Kidney epithelial cell (primary cell): ENCODE data around the gene SKAP2. TPM values are rescaled to one million over a fixed set of nuclear protein-coding genes. Genes with fewer than 3 reads are reported as not detected.

Source experiments
- DNase-seq: peaks from one replicate; pipeline ENCODE4 v3.0.0-alpha.2; 2010; ENCODE audit warnings: low read depth
- H3K27me3 ChIP-seq: 2 replicates; pipeline ENCODE4 v1.6.0; 2011; ENCODE audit warnings: low read length; ENCODE audit not compliant: control insufficient read depth, insufficient read depth
- H3K36me3 ChIP-seq: 2 replicates; pipeline ENCODE4 v1.5.1; 2011; ENCODE audit warnings: low read length; ENCODE audit not compliant: control insufficient read depth, insufficient read depth
- H3K4me3 ChIP-seq: 2 replicates; pipeline ENCODE4 v1.5.1; 2011; ENCODE audit warnings: low read depth, mild to moderate bottlenecking, control low read depth, low read length
- total RNA-seq: library from RNA; depleted of rRNA; stranded (reverse); fragments of >200 nt; gene quantifications from 2 replicates; pipeline ENCODE4 v1.2.3, GENCODE V29; 2015
- TF ChIP-seq, protein P1 (sequence below): IDR thresholded peaks from 2 replicates; pipeline ENCODE4 v1.5.1; 2011; ENCODE audit warnings: mild to moderate bottlenecking, moderate library complexity, low read length, control low read depth, inconsistent platforms; ENCODE audit not compliant: insufficient read depth, poor library complexity, severe bottlenecking

Gene SKAP2
- total RNA-seq, 1 donor from 2014 or later: 35.6 TPM

- DNase-seq: no peak
- Histone ChIP-seq H3K27me3 (no peaks in the 10 kb centered on the region), H3K4me3 (no peak overlapping the region), H3K36me3 (no peaks in the 10 kb centered on the region)
- TF ChIP-seq, protein P1, sequence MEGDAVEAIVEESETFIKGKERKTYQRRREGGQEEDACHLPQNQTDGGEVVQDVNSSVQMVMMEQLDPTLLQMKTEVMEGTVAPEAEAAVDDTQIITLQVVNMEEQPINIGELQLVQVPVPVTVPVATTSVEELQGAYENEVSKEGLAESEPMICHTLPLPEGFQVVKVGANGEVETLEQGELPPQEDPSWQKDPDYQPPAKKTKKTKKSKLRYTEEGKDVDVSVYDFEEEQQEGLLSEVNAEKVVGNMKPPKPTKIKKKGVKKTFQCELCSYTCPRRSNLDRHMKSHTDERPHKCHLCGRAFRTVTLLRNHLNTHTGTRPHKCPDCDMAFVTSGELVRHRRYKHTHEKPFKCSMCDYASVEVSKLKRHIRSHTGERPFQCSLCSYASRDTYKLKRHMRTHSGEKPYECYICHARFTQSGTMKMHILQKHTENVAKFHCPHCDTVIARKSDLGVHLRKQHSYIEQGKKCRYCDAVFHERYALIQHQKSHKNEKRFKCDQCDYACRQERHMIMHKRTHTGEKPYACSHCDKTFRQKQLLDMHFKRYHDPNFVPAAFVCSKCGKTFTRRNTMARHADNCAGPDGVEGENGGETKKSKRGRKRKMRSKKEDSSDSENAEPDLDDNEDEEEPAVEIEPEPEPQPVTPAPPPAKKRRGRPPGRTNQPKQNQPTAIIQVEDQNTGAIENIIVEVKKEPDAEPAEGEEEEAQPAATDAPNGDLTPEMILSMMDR: no peak
These were observed 146.3 kb downstream of the SKAP2 start for GRCh38 chr7:26718063-26718462.

GRCh38 chr7:26714438-26714837 lies 150.0 kb downstream of the SKAP2 start:
- no peak for DNase-seq
- TF ChIP-seq, protein P1: no peak
- H3K36me3 ChIP-seq: no peaks in the 10 kb centered on the region
- no peaks in the 10 kb centered on the region for H3K27me3 ChIP-seq
- no peak overlapping the region for H3K4me3 ChIP-seq

DNA sequence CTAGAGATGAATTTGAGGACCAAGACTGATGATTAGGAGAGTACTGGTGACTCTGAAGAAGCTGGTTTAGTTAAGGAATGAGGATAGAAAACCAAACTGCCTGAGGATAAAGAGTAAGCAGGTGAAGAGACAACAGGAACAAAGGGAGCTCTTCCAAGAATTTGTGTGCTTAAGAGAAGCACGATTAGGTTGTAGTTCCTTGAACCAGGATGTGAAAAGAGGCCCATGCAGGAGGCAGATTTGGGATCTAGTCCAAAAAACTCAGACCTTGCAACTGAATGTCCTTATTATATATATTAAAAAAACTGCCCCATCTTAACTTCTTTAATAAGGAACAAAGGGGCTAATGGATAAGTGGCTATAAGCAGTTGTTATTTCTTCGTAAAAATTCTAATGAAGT lies 150.4 kb downstream of the SKAP2 start:
- Histone ChIP-seq H3K27me3 (no peaks in the 10 kb centered on the region), H3K4me3 (no peak overlapping the region), H3K36me3 (no peaks in the 10 kb centered on the region)
- no peak for DNase-seq
- TF ChIP-seq, protein P1: no peak

GRCh38 chr7:26709210-26709990 lies 155.0 kb downstream of the SKAP2 start:
- no peaks in the 10 kb centered on the region for H3K27me3 ChIP-seq
- DNase-seq: no peak
- no peak overlapping the region for H3K4me3 ChIP-seq
- TF ChIP-seq, protein P1: no peak
- no peaks in the 10 kb centered on the region for H3K36me3 ChIP-seq

GRCh38 chr7:26705567-26705966 lies 158.8 kb downstream of the SKAP2 start:
- H3K36me3 ChIP-seq: no peaks in the 10 kb centered on the region
- no peaks in the 10 kb centered on the region for H3K27me3 ChIP-seq
- peak; percentile 56 for DNase-seq
- H3K4me3 ChIP-seq: no peak overlapping the region
- TF ChIP-seq, protein P1: no peak

GRCh38 chr7:26704786-26705185 lies 159.6 kb downstream of the SKAP2 start:
- DNase-seq: no peak
- H3K4me3 ChIP-seq: no peak overlapping the region
- no peaks in the 10 kb centered on the region for H3K36me3 ChIP-seq
- TF ChIP-seq, protein P1: no peak
- H3K27me3 ChIP-seq: no peaks in the 10 kb centered on the region
